K562 (cell line): ENCODE results near the gene C20orf96. TPM values are rescaled to one million over a fixed set of nuclear protein-coding genes. Genes with fewer than 3 reads are reported as not detected.

Experiments
- ASH1L ChIP-seq: fragments of 450-650 bp; IDR thresholded peaks from 2 replicates; pipeline ENCODE4 v1.6.1; 2018; ENCODE audit warnings: borderline replicate concordance, mild to moderate bottlenecking, low read depth; ENCODE audit not compliant: partially characterized antibody
- BCOR ChIP-seq: fragments of 450-650 bp; IDR thresholded peaks from 2 replicates; pipeline ENCODE4 v1.6.1; 2016
- CCAR2 ChIP-seq: fragments of 200-400 bp; formaldehyde crosslinking; IDR thresholded peaks from 2 replicates; pipeline ENCODE4 v1.6.1; 2017; ENCODE audit warnings: mild to moderate bottlenecking, low read depth, low read length
- ELF2 ChIP-seq: fragments of 250-450 bp; sonication (Bioruptor Pico); IDR thresholded peaks from 2 replicates; pipeline ENCODE4 v1.5.0; 2021; ENCODE audit warnings: mild to moderate bottlenecking
- ELF4 ChIP-seq: fragments of 450-650 bp; formaldehyde crosslinking; IDR thresholded peaks from 2 replicates; pipeline ENCODE4 v1.4.0; 2022; ENCODE audit warnings: missing genetic modification characterization
- ETV1 ChIP-seq: fragments of 450-650 bp; conservative IDR thresholded peaks from 2 replicates; pipeline ENCODE4 v1.6.1; 2016; ENCODE audit warnings: missing genetic modification characterization, control low read depth, low read depth, missing compliant biosample characterization
- HDAC3 ChIP-seq: fragments of 450-650 bp; IDR thresholded peaks from 2 replicates; pipeline ENCODE4 v1.6.1; 2018; ENCODE audit warnings: borderline replicate concordance, mild to moderate bottlenecking, moderate library complexity; ENCODE audit not compliant: partially characterized antibody
- MED1 ChIP-seq: sonication (generic); formaldehyde crosslinking; IDR thresholded peaks from 2 replicates; pipeline ENCODE4 v1.8.1; 2023; ENCODE audit warnings: missing genetic modification reagents, borderline replicate concordance
- MXI1 ChIP-seq: IDR thresholded peaks from 2 replicates; pipeline ENCODE4 v1.6.1; 2011; ENCODE audit warnings: low read depth, mild to moderate bottlenecking, improper control_type of control experiment, low read length
- POLR2G ChIP-seq: fragments of 200-400 bp; formaldehyde crosslinking; IDR thresholded peaks from 2 replicates; pipeline ENCODE4 v1.6.1; 2017; ENCODE audit warnings: low read depth, mild to moderate bottlenecking, antibody characterized with exemption, low read length, moderate library complexity
- PPARD ChIP-seq: fragments of 250-450 bp; sonication (Bioruptor Pico); IDR thresholded peaks from 2 replicates; pipeline ENCODE4 v1.8.0; 2022; ENCODE audit warnings: inconsistent platforms, mild to moderate bottlenecking, moderate library complexity
- SRSF3 ChIP-seq: fragments of 200-400 bp; formaldehyde crosslinking; IDR thresholded peaks from 2 replicates; pipeline ENCODE4 v1.6.1; 2016; ENCODE audit warnings: mild to moderate bottlenecking, low read length, moderate library complexity; ENCODE audit not compliant: insufficient read depth
- XRCC3 ChIP-seq: fragments of 450-650 bp; IDR thresholded peaks from 2 replicates; pipeline ENCODE4 v1.6.1; 2017; ENCODE audit warnings: mild to moderate bottlenecking, moderate library complexity
- ZNF124 ChIP-seq: sonication (generic); formaldehyde crosslinking; IDR thresholded peaks from 2 replicates; pipeline ENCODE4 v1.8.1; 2022; ENCODE audit warnings: missing genetic modification reagents
- polyA plus RNA-seq, 8 experiments: library from polyadenylated mRNA; depleted of rRNA in 4 of 8; stranded (reverse) in 5 of 8; unstranded in 3 of 8; fragments of >200 nt; fragmentation: Nextera tagmentation in 2 of 8; fragmentation: Illumina TruSeq in 1 of 8; extraction: Ambion mirVana in 2 of 8; extraction: Trizol in 1 of 8; gene quantifications; 2 replicates each; pipeline versions ENCODE4 v1.2.1 to v1.2.3, GENCODE V29; 2011 to 2014; ENCODE audit warnings: inconsistent platforms in 1 of 8, missing spikeins in 1 of 8
- total RNA-seq, 7 experiments: library from RNA; depleted of rRNA in 6 of 7; stranded (reverse); fragments of >200 nt in 6 of 7; fragmentation: Illumina TruSeq in 2 of 7; extraction: Trizol in 2 of 7; gene quantifications; 2 replicates each; pipeline versions ENCODE4 v1.2.1 to v1.2.3, GENCODE V29; 2011 to 2021; ENCODE audit warnings: low replicate concordance in 1 of 7
- TF ChIP-seq, protein P1 (sequence below): sonication (generic); formaldehyde crosslinking; IDR thresholded peaks from 2 replicates; pipeline ENCODE4 v1.8.0; 2022; ENCODE audit warnings: missing genetic modification reagents, mild to moderate bottlenecking, borderline replicate concordance
- TF ChIP-seq, protein P2 (sequence below): fragments of 450-650 bp; IDR thresholded peaks from 2 replicates; pipeline ENCODE4 v1.6.1; 2018; ENCODE audit not compliant: partially characterized antibody
- TF ChIP-seq, protein P3 (sequence below), 2 experiments: fragments of 450-650 bp; IDR thresholded peaks; 2 replicates each; pipeline ENCODE4 v1.6.1; 2016
- TF ChIP-seq, protein P4 (sequence below): fragments of 250-450 bp; sonication (Bioruptor Pico); IDR thresholded peaks from 2 replicates; pipeline ENCODE4 v1.8.0; 2022; ENCODE audit warnings: inconsistent platforms
- TF ChIP-seq, protein P5 (sequence below): sonication (generic); formaldehyde crosslinking; IDR thresholded peaks from 2 replicates; pipeline ENCODE4 v1.8.0; 2022; ENCODE audit warnings: mild to moderate bottlenecking, low read depth, missing genetic modification reagents

The C20orf96 gene
- total and polyA plus RNA-seq, 9 of the 15 experiments (the other 6 are each of a cell fraction or from before 2014, with no cell fraction given): 1.7 to 11.7 (median 4.2) TPM

DNA sequence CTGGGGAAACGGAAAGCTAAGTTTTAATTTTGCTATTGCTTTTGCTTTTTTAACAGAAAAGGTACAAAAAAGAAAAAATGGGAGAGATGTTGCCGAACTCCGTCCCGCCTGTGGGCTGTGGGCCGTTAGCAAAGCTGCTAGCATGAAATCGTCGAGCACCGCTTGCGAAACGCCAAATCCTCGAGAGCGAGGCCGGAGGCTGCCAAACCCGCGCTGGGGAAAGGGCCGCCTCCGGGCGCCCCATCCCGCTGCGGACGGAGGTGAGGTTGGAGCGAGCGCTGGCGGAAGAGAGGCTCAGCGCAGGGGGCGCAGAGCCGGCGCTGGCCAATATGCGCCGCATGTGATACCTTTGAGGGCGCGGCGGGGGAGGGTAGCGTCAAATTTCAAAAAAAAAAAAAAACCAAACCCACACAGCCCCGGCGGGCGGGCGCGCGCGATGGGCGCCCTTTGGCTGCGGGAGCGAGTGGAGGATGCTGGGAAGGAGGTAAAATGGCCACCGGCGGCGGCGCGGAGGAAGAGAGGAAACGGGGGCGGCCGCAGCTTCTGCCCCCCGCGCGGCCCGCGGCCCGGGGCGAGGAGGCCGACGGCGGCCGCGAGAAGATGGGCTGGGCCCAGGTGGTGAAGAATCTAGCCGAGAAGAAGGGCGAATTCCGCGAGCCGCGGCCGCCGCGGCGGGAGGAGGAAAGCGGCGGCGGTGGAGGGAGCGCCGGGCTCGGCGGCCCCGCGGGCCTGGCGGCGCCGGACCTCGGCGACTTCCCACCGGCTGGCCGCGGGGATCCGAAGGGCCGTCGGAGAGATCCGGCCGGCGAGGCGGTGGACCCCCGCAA lies 6.8 kb upstream of the C20orf96 start, which contains the start of gene ZCCHC3 (continued):
- TF ChIP-seq, protein P1, sequence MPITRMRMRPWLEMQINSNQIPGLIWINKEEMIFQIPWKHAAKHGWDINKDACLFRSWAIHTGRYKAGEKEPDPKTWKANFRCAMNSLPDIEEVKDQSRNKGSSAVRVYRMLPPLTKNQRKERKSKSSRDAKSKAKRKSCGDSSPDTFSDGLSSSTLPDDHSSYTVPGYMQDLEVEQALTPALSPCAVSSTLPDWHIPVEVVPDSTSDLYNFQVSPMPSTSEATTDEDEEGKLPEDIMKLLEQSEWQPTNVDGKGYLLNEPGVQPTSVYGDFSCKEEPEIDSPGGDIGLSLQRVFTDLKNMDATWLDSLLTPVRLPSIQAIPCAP (CRISPR knock-in tag): no peak
- TF ChIP-seq MED1 (CRISPR knock-in tag): no peak
- TF ChIP-seq, protein P2, sequence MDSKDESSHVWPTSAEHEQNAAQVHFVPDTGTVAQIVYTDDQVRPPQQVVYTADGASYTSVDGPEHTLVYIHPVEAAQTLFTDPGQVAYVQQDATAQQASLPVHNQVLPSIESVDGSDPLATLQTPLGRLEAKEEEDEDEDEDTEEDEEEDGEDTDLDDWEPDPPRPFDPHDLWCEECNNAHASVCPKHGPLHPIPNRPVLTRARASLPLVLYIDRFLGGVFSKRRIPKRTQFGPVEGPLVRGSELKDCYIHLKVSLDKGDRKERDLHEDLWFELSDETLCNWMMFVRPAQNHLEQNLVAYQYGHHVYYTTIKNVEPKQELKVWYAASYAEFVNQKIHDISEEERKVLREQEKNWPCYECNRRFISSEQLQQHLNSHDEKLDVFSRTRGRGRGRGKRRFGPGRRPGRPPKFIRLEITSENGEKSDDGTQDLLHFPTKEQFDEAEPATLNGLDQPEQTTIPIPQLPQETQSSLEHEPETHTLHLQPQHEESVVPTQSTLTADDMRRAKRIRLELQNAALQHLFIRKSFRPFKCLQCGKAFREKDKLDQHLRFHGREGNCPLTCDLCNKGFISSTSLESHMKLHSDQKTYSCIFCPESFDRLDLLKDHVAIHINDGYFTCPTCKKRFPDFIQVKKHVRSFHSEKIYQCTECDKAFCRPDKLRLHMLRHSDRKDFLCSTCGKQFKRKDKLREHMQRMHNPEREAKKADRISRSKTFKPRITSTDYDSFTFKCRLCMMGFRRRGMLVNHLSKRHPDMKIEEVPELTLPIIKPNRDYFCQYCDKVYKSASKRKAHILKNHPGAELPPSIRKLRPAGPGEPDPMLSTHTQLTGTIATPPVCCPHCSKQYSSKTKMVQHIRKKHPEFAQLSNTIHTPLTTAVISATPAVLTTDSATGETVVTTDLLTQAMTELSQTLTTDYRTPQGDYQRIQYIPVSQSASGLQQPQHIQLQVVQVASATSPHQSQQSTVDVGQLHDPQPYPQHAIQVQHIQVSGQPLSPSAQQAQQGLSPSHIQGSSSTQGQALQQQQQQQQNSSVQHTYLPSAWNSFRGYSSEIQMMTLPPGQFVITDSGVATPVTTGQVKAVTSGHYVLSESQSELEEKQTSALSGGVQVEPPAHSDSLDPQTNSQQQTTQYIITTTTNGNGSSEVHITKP: peak; percentile 67
- 0 out of 2 replicates have a peak, but pooled peaks have one; percentile 51 for TF ChIP-seq ELF2 (CRISPR knock-in tag)
- no peak for TF ChIP-seq ELF4 (CRISPR knock-in tag)
- no peak for TF ChIP-seq HDAC3
- no peak for TF ChIP-seq SRSF3
- TF ChIP-seq, protein P3, sequence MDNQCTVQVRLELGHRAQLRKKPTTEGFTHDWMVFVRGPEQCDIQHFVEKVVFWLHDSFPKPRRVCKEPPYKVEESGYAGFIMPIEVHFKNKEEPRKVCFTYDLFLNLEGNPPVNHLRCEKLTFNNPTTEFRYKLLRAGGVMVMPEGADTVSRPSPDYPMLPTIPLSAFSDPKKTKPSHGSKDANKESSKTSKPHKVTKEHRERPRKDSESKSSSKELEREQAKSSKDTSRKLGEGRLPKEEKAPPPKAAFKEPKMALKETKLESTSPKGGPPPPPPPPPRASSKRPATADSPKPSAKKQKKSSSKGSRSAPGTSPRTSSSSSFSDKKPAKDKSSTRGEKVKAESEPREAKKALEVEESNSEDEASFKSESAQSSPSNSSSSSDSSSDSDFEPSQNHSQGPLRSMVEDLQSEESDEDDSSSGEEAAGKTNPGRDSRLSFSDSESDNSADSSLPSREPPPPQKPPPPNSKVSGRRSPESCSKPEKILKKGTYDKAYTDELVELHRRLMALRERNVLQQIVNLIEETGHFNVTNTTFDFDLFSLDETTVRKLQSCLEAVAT (IDR thresholded peaks at IDR 0.05): no peak
- TF ChIP-seq ASH1L: no peak
- TF ChIP-seq, protein P4, sequence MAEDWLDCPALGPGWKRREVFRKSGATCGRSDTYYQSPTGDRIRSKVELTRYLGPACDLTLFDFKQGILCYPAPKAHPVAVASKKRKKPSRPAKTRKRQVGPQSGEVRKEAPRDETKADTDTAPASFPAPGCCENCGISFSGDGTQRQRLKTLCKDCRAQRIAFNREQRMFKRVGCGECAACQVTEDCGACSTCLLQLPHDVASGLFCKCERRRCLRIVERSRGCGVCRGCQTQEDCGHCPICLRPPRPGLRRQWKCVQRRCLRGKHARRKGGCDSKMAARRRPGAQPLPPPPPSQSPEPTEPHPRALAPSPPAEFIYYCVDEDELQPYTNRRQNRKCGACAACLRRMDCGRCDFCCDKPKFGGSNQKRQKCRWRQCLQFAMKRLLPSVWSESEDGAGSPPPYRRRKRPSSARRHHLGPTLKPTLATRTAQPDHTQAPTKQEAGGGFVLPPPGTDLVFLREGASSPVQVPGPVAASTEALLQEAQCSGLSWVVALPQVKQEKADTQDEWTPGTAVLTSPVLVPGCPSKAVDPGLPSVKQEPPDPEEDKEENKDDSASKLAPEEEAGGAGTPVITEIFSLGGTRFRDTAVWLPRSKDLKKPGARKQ (CRISPR knock-in tag): no peak
- TF ChIP-seq MXI1: no peak
- peak; percentile 79 for TF ChIP-seq ETV1 (tag)
- peak; percentile 94 for TF ChIP-seq POLR2G
- TF ChIP-seq BCOR: no peak; the same call in 1 of the 2 replicates
- TF ChIP-seq, protein P5, sequence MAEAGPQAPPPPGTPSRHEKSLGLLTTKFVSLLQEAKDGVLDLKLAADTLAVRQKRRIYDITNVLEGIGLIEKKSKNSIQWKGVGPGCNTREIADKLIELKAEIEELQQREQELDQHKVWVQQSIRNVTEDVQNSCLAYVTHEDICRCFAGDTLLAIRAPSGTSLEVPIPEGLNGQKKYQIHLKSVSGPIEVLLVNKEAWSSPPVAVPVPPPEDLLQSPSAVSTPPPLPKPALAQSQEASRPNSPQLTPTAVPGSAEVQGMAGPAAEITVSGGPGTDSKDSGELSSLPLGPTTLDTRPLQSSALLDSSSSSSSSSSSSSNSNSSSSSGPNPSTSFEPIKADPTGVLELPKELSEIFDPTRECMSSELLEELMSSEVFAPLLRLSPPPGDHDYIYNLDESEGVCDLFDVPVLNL (CRISPR knock-in tag): no peak
- TF ChIP-seq CCAR2: no peak
- no peak for TF ChIP-seq XRCC3
- no peak for TF ChIP-seq PPARD (CRISPR knock-in tag)
- TF ChIP-seq ZNF124: no peak
